K562 (cell line): ENCODE measurements around the gene CYP51A1. TPM values are rescaled to one million over a fixed set of nuclear protein-coding genes. Genes with fewer than 3 reads are reported as not detected.

ENCODE experiments used
- ATAC-seq: fragments of 200-7000 bp; cut with Tn5 transposase; 3 replicates; pipeline ENCODE4 v1.9.1; 2020; ENCODE audit warnings: moderate library complexity
- BruUV-seq: library from RNA; stranded (reverse); fragments of 400-500 nt; replicated peaks from 2 replicates; lab custom pipeline; 2021; lab: Mats Ljungman, UMichigan
- CTCF ChIA-PET: fragments of 300-600 bp; formaldehyde crosslinking; extraction: SDS; loops from one replicate; lab custom pipeline; 2021; ENCODE audit warnings: low intra/inter-chr PET ratio; lab: Yijun Ruan, JAX
- POLR2A ChIA-PET: fragments of 300-600, 350-650 bp; sonication (Branson Sonifier 250); formaldehyde crosslinking; extraction: SDS; loops from one replicate; lab custom pipeline; 2021; ENCODE audit warnings: antibody characterized with exemption, inconsistent platforms; lab: Yijun Ruan, JAX
- DNase-seq, 4 experiments: peaks; one replicate each; pipeline versions ENCODE4 v3.0.0 to v3.0.0-alpha.2; 2011 to 2018; ENCODE audit warnings: low spot score in 3 of 4, mixed read lengths in 3 of 4; ENCODE audit errors: extremely low read depth in 1 of 4
- FAIRE-seq: peaks from 2 replicates; lab custom pipeline; 2011; peaks lifted over from hg19 to GRCh38; lab: Jason Lieb, UNC
- H2AFZ ChIP-seq: 2 replicates; pipeline ENCODE4 v1.6.0; 2011; ENCODE audit warnings: low read depth, low read length, control low read depth, inconsistent platforms
- H3K27ac ChIP-seq: fragments of 200-600 bp; 3 replicates; pipeline ENCODE4 v1.8.0; 2011; ENCODE audit warnings: low read depth, mild to moderate bottlenecking, control low read depth, inconsistent platforms, low read length, moderate library complexity, mixed read lengths; ENCODE audit errors: extremely low read depth
- H3K27me3 ChIP-seq, 2 experiments: fragments of 300-600 bp in 1 of 2; 2 replicates in 1 of 2; 3 replicates in 1 of 2; pipeline versions ENCODE4 v1.6.0 to v1.8.0; 2011; ENCODE audit warnings: inconsistent platforms in 2 of 2, low read length in 2 of 2, mild to moderate bottlenecking in 1 of 2, mixed read lengths in 1 of 2, moderate library complexity in 1 of 2; ENCODE audit not compliant: control insufficient read depth in 2 of 2, insufficient read depth in 2 of 2
- H3K36me3 ChIP-seq: fragments of 300-600 bp; 3 replicates; pipeline ENCODE4 v1.8.0; 2011; ENCODE audit warnings: mild to moderate bottlenecking, low read length, inconsistent platforms; ENCODE audit not compliant: control insufficient read depth, insufficient read depth
- H3K4me1 ChIP-seq, 2 experiments: fragments of 200-600 bp in 1 of 2; replicated peaks in 1 of 2; 2 replicates in 1 of 2; 3 replicates in 1 of 2; pipeline versions ENCODE4 v1.5.1 to v1.8.0; 2011; ENCODE audit warnings: inconsistent platforms in 2 of 2, low read length in 2 of 2, mild to moderate bottlenecking in 1 of 2, mixed read lengths in 1 of 2, moderate library complexity in 1 of 2; ENCODE audit not compliant: control insufficient read depth in 2 of 2, insufficient read depth in 2 of 2
- H3K4me2 ChIP-seq: 2 replicates; pipeline ENCODE4 v1.6.1; 2011; ENCODE audit warnings: low read length, control low read depth, inconsistent platforms, mixed read lengths; ENCODE audit not compliant: insufficient read depth
- H3K4me3 ChIP-seq: fragments of 200-600 bp; sonication (generic), shearing (Covaris generic); 2 replicates; pipeline ENCODE4 v1.5.1; 2016; ENCODE audit warnings: control low read depth, inconsistent platforms
- H3K79me2 ChIP-seq: fragments of 200-600 bp; 3 replicates; pipeline ENCODE4 v1.8.0; 2011; ENCODE audit warnings: low read length, inconsistent platforms; ENCODE audit not compliant: control insufficient read depth, insufficient read depth
- H3K9ac ChIP-seq, 2 experiments: 2 replicates each; pipeline versions ENCODE4 v1.6.0 to v1.6.1; 2011; ENCODE audit warnings: low read depth in 2 of 2, low read length in 2 of 2, control low read depth in 1 of 2, inconsistent platforms in 1 of 2, mild to moderate bottlenecking in 1 of 2, mixed read lengths in 1 of 2; ENCODE audit not compliant: insufficient read depth in 1 of 2
- H3K9me1 ChIP-seq: one replicate; pipeline ENCODE4 v1.6.0; 2011; ENCODE audit warnings: inconsistent platforms, mild to moderate bottlenecking, low read length, moderate library complexity; ENCODE audit not compliant: control insufficient read depth, insufficient read depth
- H3K9me3 ChIP-seq: replicated peaks from 2 replicates; pipeline ENCODE4 v1.5.1; 2011; ENCODE audit warnings: low read depth, low read length, inconsistent platforms; ENCODE audit not compliant: control insufficient read depth, insufficient read depth
- H4K20me1 ChIP-seq: replicated peaks from 2 replicates; pipeline ENCODE4 v1.6.1; 2011; ENCODE audit warnings: low read length, inconsistent platforms, mixed read lengths; ENCODE audit not compliant: control insufficient read depth, insufficient read depth
- CBX1 ChIP-seq: sonication (generic); IDR thresholded peaks from 2 replicates; pipeline ENCODE4 v1.6.1; 2016; ENCODE audit warnings: antibody characterized with exemption, low read depth, mild to moderate bottlenecking
- CREBBP ChIP-seq: IDR thresholded peaks from one replicate; pipeline ENCODE4 v1.6.1; 2012; ENCODE audit warnings: low read depth, mild to moderate bottlenecking, control low read depth, inconsistent platforms, low read length
- FOSL1 ChIP-seq: fragments of 200-800 bp; sonication (Bioruptor generic); conservative IDR thresholded peaks from 2 replicates; pipeline ENCODE4 v1.6.1; 2016; ENCODE audit warnings: missing genetic modification characterization, missing compliant biosample characterization
- GATAD2B ChIP-seq: fragments of 450-650 bp; IDR thresholded peaks from 2 replicates; pipeline ENCODE4 v1.6.1; 2017; ENCODE audit warnings: mild to moderate bottlenecking, borderline replicate concordance
- ILF3 ChIP-seq: fragments of 450-650 bp; IDR thresholded peaks from 2 replicates; pipeline ENCODE4 v1.6.1; 2018; ENCODE audit warnings: antibody characterized with exemption, mild to moderate bottlenecking, moderate library complexity, borderline replicate concordance
- SRF ChIP-seq, 2 experiments: fragments of 250-450, 450-650 bp in 1 of 2; sonication (Bioruptor Pico) in 1 of 2; sonication (generic) in 1 of 2; formaldehyde crosslinking; IDR thresholded peaks; 2 replicates each; pipeline versions ENCODE4 v1.5.0 to v1.5.1; 2020 to 2022; ENCODE audit warnings: mild to moderate bottlenecking in 1 of 2, missing genetic modification reagents in 1 of 2
- SRSF9 ChIP-seq: fragments of 200-400 bp; formaldehyde crosslinking; IDR thresholded peaks from 2 replicates; pipeline ENCODE4 v1.6.1; 2017; ENCODE audit warnings: low read depth, low read length, borderline replicate concordance
- TAF1 ChIP-seq: IDR thresholded peaks from 2 replicates; pipeline ENCODE4 v1.6.1; 2011; ENCODE audit warnings: mild to moderate bottlenecking, low read length, moderate library complexity; ENCODE audit not compliant: insufficient read depth, control insufficient read depth, severe bottlenecking; ENCODE audit errors: extremely low read depth
- TFAM ChIP-seq: fragments of 250-450 bp; sonication (Bioruptor Pico); conservative IDR thresholded peaks from 2 replicates; pipeline ENCODE4 v1.5.0; 2021; ENCODE audit warnings: mild to moderate bottlenecking, moderate library complexity
- THAP12 ChIP-seq: fragments of 250-450 bp; sonication (Bioruptor Pico); IDR thresholded peaks from 2 replicates; pipeline ENCODE4 v1.9.0; 2021; ENCODE audit warnings: mild to moderate bottlenecking, inconsistent platforms
- XRCC5 ChIP-seq: fragments of 200-400 bp; formaldehyde crosslinking; IDR thresholded peaks from 2 replicates; pipeline ENCODE4 v1.6.1; 2017; ENCODE audit warnings: low read depth, mild to moderate bottlenecking, low read length
- ZKSCAN1 ChIP-seq: fragments of 150-350 bp; IDR thresholded peaks from 2 replicates; pipeline ENCODE4 v1.6.1; 2016; ENCODE audit warnings: low read depth, low read length
- ZNF280A ChIP-seq: fragments of 450-650 bp; IDR thresholded peaks from 2 replicates; pipeline ENCODE4 v1.6.1; 2018; ENCODE audit warnings: mild to moderate bottlenecking, low read depth; ENCODE audit not compliant: partially characterized antibody
- WGBS: fragments of 100-300 bp; shearing (Covaris generic); methylation state at CpG from one replicate; pipeline ENCODE4 v1.1.6; 2016; ENCODE audit warnings: low coverage, mixed read lengths; ENCODE audit not compliant: insufficient coverage; ENCODE audit errors: missing lambda C conversion rate; 5-methylcytosine and 5-hydroxymethylcytosine counted together
- in situ Hi-C: fragments of 300-500 bp; cut with MboI; formaldehyde crosslinking; loops from 4 replicates; pipeline ENCODE4 v1.15.0; 2018; ENCODE audit warnings: inconsistent platforms, mixed read lengths
- intact Hi-C: fragments of 100-400 bp; cut with micrococcal nuclease; formaldehyde crosslinking; loops from 2 replicates; pipeline ENCODE4 v1.14.2; 2022
- polyA plus RNA-seq, 8 experiments: library from polyadenylated mRNA; depleted of rRNA in 4 of 8; stranded (reverse) in 5 of 8; unstranded in 3 of 8; fragments of >200 nt; fragmentation: Nextera tagmentation in 2 of 8; fragmentation: Illumina TruSeq in 1 of 8; extraction: Ambion mirVana in 2 of 8; extraction: Trizol in 1 of 8; gene quantifications; 2 replicates each; pipeline versions ENCODE4 v1.2.1 to v1.2.3, GENCODE V29; 2011 to 2014; ENCODE audit warnings: inconsistent platforms in 1 of 8, missing spikeins in 1 of 8
- total RNA-seq, 7 experiments: library from RNA; depleted of rRNA in 6 of 7; stranded (reverse); fragments of >200 nt in 6 of 7; fragmentation: Illumina TruSeq in 2 of 7; extraction: Trizol in 2 of 7; gene quantifications; 2 replicates each; pipeline versions ENCODE4 v1.2.1 to v1.2.3, GENCODE V29; 2011 to 2021; ENCODE audit warnings: low replicate concordance in 1 of 7

The CYP51A1 gene
- total and polyA plus RNA-seq, 9 of the 15 experiments (the other 6 are each of a cell fraction or from before 2014, with no cell fraction given), result 35.4 to 151 (median 80.3) TPM

- in situ Hi-C loops (no loop called here), intact Hi-C loops (no loop called here)
- Histone ChIP-seq H3K27ac (no peak overlapping the region), H3K27me3 (no peaks in the 10 kb centered on the region), H3K36me3 (peaks cover 68% of the 10 kb centered on the region), H3K4me1 (no peaks in the 10 kb centered on the region), H3K9ac (no peak overlapping the region), H4K20me1 (no peaks in the 10 kb centered on the region), H3K9me1 (no peaks in the 10 kb centered on the region), H3K79me2 (no peaks in the 10 kb centered on the region), H2AFZ (no peak overlapping the region), H3K9me3 (no peaks in the 10 kb centered on the region), H3K4me3 (no peak overlapping the region), H3K4me2 (no peak overlapping the region)
- no peak for TF ChIP-seq CREBBP
- no peak for TF ChIP-seq ZNF280A
- ATAC-seq, result no peak
- CTCF ChIA-PET, result no interaction called here
- POLR2A ChIA-PET, result interaction anchor here (0.6 to 1.6 kb wide), 2 partner anchors 8 to 10 kb away, joined by 3 read pairs; no protein-coding TSS in a partner anchor
- BruUV-seq, result no TSS peak
- WGBS, result 100% methylated on average over 1 of the region's 1 CpG
- no peak for FAIRE-seq
- DNase-seq, result no peak
Observed at GRCh38 chr7:92100534-92100933, 33.7 kb downstream of the CYP51A1 start.

GRCh38 chr7:92095380-92095779 lies 38.9 kb downstream of the CYP51A1 start:
- Histone ChIP-seq H3K36me3 (peaks cover 61% of the 10 kb centered on the region), H3K79me2 (no peaks in the 10 kb centered on the region), H3K27ac (no peak overlapping the region), H2AFZ (no peak overlapping the region), H3K4me1 (no peaks in the 10 kb centered on the region), H3K9me1 (no peaks in the 10 kb centered on the region), H3K27me3 (no peaks in the 10 kb centered on the region), H4K20me1 (no peaks in the 10 kb centered on the region), H3K4me3 (no peak overlapping the region), H3K4me2 (no peak overlapping the region), H3K9ac (no peak overlapping the region), H3K9me3 (no peaks in the 10 kb centered on the region)
- no peak for FAIRE-seq
- BruUV-seq, result no TSS peak
- CTCF ChIA-PET, result no interaction called here
- in situ Hi-C loops (no loop called here), intact Hi-C loops (no loop called here)
- POLR2A ChIA-PET, result interaction anchor here (0.6 kb wide), 1 partner anchor 49 kb away, joined by 3 read pairs; no protein-coding TSS in a partner anchor
- DNase-seq, result no peak
- ATAC-seq, result no peak
- WGBS, result 100% methylated on average over 1 of the region's 1 CpG
- TF ChIP-seq ILF3 (no peak), SRF (CRISPR knock-in tag; IDR thresholded peaks at IDR 0.05) (no peak), THAP12 (no peak), XRCC5 (no peak), FOSL1 (tag) (no peak), TFAM (CRISPR knock-in tag) (no peak), SRSF9 (no peak), TAF1 (no peak), ZKSCAN1 (no peak), CBX1 (no peak), GATAD2B (no peak)
- TF ChIP-seq, all 486 proteins: peak for 0
